ES-I3 (cell line): ENCODE measurements around the gene CLCA4.

ENCODE experiments used
- H3K36me3 ChIP-seq: 2 replicates; pipeline ENCODE4 v1.6.1; 2013; ENCODE audit warnings: mild to moderate bottlenecking, low read length, control low read depth, moderate library complexity; ENCODE audit not compliant: insufficient read depth
- H3K4me1 ChIP-seq: 2 replicates; pipeline ENCODE4 v1.6.1; 2013; ENCODE audit warnings: mild to moderate bottlenecking, control low read depth, low read length; ENCODE audit not compliant: insufficient read depth
- H3K9ac ChIP-seq: 2 replicates; pipeline ENCODE4 v1.6.1; 2013; ENCODE audit warnings: low read depth, mild to moderate bottlenecking, low read length, moderate library complexity
- H3K9me3 ChIP-seq: 2 replicates; pipeline ENCODE4 v1.6.1; 2013; ENCODE audit warnings: mild to moderate bottlenecking, low read length, moderate library complexity; ENCODE audit not compliant: control insufficient read depth, insufficient read depth

The CLCA4 gene

DNA sequence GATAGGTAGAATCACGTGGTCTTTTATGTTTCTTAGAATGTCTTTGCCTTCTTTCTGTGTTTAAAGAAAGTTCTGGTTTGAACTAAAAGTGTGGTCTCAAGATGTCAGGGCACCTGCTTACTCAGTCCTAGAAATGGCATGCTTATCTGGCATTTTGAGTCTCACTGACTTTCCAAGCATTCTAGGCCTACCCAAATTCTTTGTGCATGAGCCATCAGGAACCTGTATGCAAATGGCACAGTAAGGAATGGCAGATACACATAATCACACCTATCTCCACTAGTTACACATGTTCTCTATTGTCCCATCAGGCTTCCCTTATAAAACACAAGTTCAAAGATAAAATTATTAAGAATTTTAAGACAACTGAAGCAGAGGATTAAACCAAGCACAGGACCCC, 29.5 kb upstream of the CLCA4 start:
- Histone ChIP-seq H3K36me3 (no peaks in the 10 kb centered on the region), H3K9ac (no peak overlapping the region), H3K4me1 (peaks cover 13% of the 10 kb centered on the region), H3K9me3 (no peaks in the 10 kb centered on the region)

GRCh38 chr1:86520789-86521521, 25.9 kb upstream of the CLCA4 start:
- no peaks in the 10 kb centered on the region for H3K36me3 ChIP-seq
- peaks cover 2% of the 10 kb centered on the region; the same call in 1 of the 2 replicates for H3K9me3 ChIP-seq
- peaks cover 13% of the 10 kb centered on the region for H3K4me1 ChIP-seq
- H3K9ac ChIP-seq, result no peak overlapping the region

- peaks cover 9% of the 10 kb centered on the region for H3K4me1 ChIP-seq
- H3K9me3 ChIP-seq, result peaks cover 2% of the 10 kb centered on the region; the same call in 1 of the 2 replicates
- H3K36me3 ChIP-seq, result no peaks in the 10 kb centered on the region
- H3K9ac ChIP-seq, result no peak overlapping the region
Observed at GRCh38 chr1:86521522-86521891, 25.4 kb upstream of the CLCA4 start.

DNA sequence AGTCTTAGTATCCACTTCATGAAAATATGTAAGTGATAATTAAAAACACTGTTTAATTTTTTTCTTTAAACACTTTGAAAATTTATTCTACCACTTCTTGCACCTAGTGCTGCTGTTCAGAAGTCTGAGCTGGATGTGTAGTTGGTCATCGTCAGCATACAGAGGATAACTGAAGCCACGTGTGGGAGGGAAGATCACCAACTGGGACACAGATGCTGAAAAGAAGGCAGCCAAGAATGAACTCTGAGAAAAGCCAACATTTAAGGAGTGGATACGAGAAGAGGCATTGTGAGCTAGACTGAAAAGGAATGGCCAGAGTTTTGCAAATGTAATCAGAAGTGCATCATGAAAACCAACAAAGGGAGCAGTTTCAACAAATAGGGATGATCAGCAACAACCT, 24.6 kb upstream of the CLCA4 start:
- peaks cover 2% of the 10 kb centered on the region; the same call in 1 of the 2 replicates for H3K9me3 ChIP-seq
- no peaks in the 10 kb centered on the region for H3K36me3 ChIP-seq
- H3K9ac ChIP-seq, result no peak overlapping the region
- peaks cover 6% of the 10 kb centered on the region; the same call in 1 of the 2 replicates for H3K4me1 ChIP-seq

- Histone ChIP-seq H3K4me1 (no peaks in the 10 kb centered on the region), H3K9ac (no peak overlapping the region), H3K9me3 (peaks cover 2% of the 10 kb centered on the region; the same call in 1 of the 2 replicates), H3K36me3 (no peaks in the 10 kb centered on the region)
Observed at GRCh38 chr1:86523670-86524354, 23.1 kb upstream of the CLCA4 start.

GRCh38 chr1:86527306-86527705, 19.6 kb upstream of the CLCA4 start:
- peaks cover 2% of the 10 kb centered on the region; the same call in 1 of the 2 replicates for H3K9me3 ChIP-seq

GRCh38 chr1:86530211-86530845, 16.6 kb upstream of the CLCA4 start:
- no peaks in the 10 kb centered on the region for H3K36me3 ChIP-seq
- H3K9ac ChIP-seq, result no peak overlapping the region
- no peaks in the 10 kb centered on the region for H3K9me3 ChIP-seq
- H3K4me1 ChIP-seq, result no peaks in the 10 kb centered on the region

More at GRCh38 chr1:86527306-86527705, 19.6 kb upstream of the CLCA4 start:
- H3K36me3 ChIP-seq, result no peaks in the 10 kb centered on the region
- H3K4me1 ChIP-seq, result no peaks in the 10 kb centered on the region
- H3K9ac ChIP-seq, result no peak overlapping the region

- no peak overlapping the region for H3K9ac ChIP-seq
- no peaks in the 10 kb centered on the region for H3K36me3 ChIP-seq
- 0 out of 2 replicates have a peak, but pooled peaks cover 6% of the 10 kb centered on the region for H3K4me1 ChIP-seq
- no peaks in the 10 kb centered on the region for H3K9me3 ChIP-seq
Observed at GRCh38 chr1:86537928-86538695, 8.8 kb upstream of the CLCA4 start.

DNA sequence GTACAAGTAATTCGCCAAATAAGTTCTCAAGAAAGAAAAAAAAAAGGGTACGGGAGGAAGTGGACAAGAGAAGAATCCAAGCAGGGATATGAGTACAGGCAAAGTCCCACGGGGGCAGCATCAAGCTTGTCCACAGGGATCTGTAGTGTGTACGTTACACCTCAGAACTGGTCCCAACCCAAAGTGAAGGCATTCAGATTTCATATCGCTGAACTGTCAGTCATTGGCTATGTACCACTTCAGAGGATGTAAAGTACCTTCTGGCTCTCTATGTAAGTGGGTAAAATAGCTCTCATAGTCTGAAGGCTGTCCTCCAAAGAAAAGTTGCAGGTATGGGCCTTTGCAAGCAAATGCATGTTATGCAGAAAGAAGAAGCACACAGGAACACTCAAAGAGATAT, 8.1 kb upstream of the CLCA4 start:
- Histone ChIP-seq H3K9ac (no peak overlapping the region), H3K36me3 (no peaks in the 10 kb centered on the region), H3K4me1 (0 out of 2 replicates have a peak, but pooled peaks cover 6% of the 10 kb centered on the region), H3K9me3 (no peaks in the 10 kb centered on the region)

DNA sequence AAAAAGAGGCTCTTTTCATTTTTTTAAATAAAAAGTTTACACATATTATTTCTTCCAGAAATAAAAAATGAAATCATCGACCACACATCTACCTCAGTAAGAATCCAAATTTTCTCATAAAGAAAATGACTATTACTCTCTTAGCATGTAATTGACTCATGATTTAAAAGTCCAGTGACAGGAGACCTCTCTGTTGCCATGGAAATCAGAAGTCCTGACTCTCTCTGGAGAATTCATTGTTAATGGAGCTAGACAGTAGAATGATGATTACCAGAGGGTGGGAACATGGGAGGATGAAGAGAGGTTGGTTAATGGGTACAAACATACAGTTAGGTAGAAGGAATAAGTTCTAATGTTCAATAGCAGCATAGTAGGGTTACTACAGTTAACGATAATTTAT, 5.0 kb upstream of the CLCA4 start:
- Histone ChIP-seq H3K9me3 (no peaks in the 10 kb centered on the region), H3K9ac (no peak overlapping the region), H3K4me1 (0 out of 2 replicates have a peak, but pooled peaks cover 6% of the 10 kb centered on the region), H3K36me3 (no peaks in the 10 kb centered on the region)

- H3K9me3 ChIP-seq, result no peaks in the 10 kb centered on the region
- no peak overlapping the region for H3K9ac ChIP-seq
- H3K4me1 ChIP-seq, result 0 out of 2 replicates have a peak, but pooled peaks cover 6% of the 10 kb centered on the region
Observed at GRCh38 chr1:86542631-86543030, 4.2 kb upstream of the CLCA4 start.

GRCh38 chr1:86548839-86549238, 2.0 kb downstream of the CLCA4 start:
- Histone ChIP-seq H3K36me3 (no peaks in the 10 kb centered on the region), H3K9ac (no peak overlapping the region), H3K4me1 (no peaks in the 10 kb centered on the region), H3K9me3 (no peaks in the 10 kb centered on the region)

More at GRCh38 chr1:86542631-86543030, 4.2 kb upstream of the CLCA4 start:
- no peaks in the 10 kb centered on the region for H3K36me3 ChIP-seq

GRCh38 chr1:86551305-86551704, 4.4 kb downstream of the CLCA4 start:
- H3K9me3 ChIP-seq, result no peaks in the 10 kb centered on the region
- no peak overlapping the region for H3K9ac ChIP-seq
- H3K4me1 ChIP-seq, result no peaks in the 10 kb centered on the region

GRCh38 chr1:86552376-86552775, 5.5 kb downstream of the CLCA4 start:
- no peak overlapping the region for H3K9ac ChIP-seq
- no peaks in the 10 kb centered on the region for H3K4me1 ChIP-seq
- H3K9me3 ChIP-seq, result no peaks in the 10 kb centered on the region
- no peaks in the 10 kb centered on the region for H3K36me3 ChIP-seq

More at GRCh38 chr1:86551305-86551704, 4.4 kb downstream of the CLCA4 start:
- no peaks in the 10 kb centered on the region for H3K36me3 ChIP-seq
